Ishikawa (cell line): ENCODE data around the gene THEM4.

ENCODE experiments used
- CEBPB ChIP-seq: IDR thresholded peaks from 2 replicates; pipeline ENCODE4 v1.6.1; 2012
- CREB1 ChIP-seq: IDR thresholded peaks from 2 replicates; pipeline ENCODE4 v1.6.1; 2012; ENCODE audit warnings: low read depth
- EGR1 ChIP-seq: IDR thresholded peaks from 2 replicates; pipeline ENCODE4 v1.6.1; 2012
- EP300 ChIP-seq: IDR thresholded peaks from 2 replicates; pipeline ENCODE4 v1.6.1; 2012; ENCODE audit warnings: borderline replicate concordance
- FOXM1 ChIP-seq: IDR thresholded peaks from 2 replicates; pipeline ENCODE4 v1.6.1; 2012; ENCODE audit warnings: low read depth, borderline replicate concordance
- NFIC ChIP-seq: IDR thresholded peaks from 2 replicates; pipeline ENCODE4 v1.6.1; 2012
- RAD21 ChIP-seq: IDR thresholded peaks from 2 replicates; pipeline ENCODE4 v1.6.1; 2012; ENCODE audit warnings: low read depth
- TAF1 ChIP-seq: IDR thresholded peaks from 2 replicates; pipeline ENCODE4 v1.6.1; 2012; ENCODE audit warnings: low read depth, mild to moderate bottlenecking
- TCF12 ChIP-seq: IDR thresholded peaks from 2 replicates; pipeline ENCODE4 v1.6.1; 2012; ENCODE audit warnings: low read depth
- TEAD4 ChIP-seq: IDR thresholded peaks from 2 replicates; pipeline ENCODE4 v1.6.1; 2012
- YY1 ChIP-seq: IDR thresholded peaks from 2 replicates; pipeline ENCODE4 v1.6.1; 2012; ENCODE audit warnings: low read depth
- ZBTB7A ChIP-seq: IDR thresholded peaks from 2 replicates; pipeline ENCODE4 v1.6.1; 2012; ENCODE audit warnings: low read depth
- TF ChIP-seq, protein P1 (sequence below): IDR thresholded peaks from 2 replicates; pipeline ENCODE4 v1.6.1; 2012
- TF ChIP-seq, protein P2 (sequence below): IDR thresholded peaks from 2 replicates; pipeline ENCODE4 v1.6.1; 2012; ENCODE audit warnings: low read depth, mild to moderate bottlenecking
- TF ChIP-seq, protein P3 (sequence below): IDR thresholded peaks from 2 replicates; pipeline ENCODE4 v1.6.1; 2012

THEM4 gene

DNA sequence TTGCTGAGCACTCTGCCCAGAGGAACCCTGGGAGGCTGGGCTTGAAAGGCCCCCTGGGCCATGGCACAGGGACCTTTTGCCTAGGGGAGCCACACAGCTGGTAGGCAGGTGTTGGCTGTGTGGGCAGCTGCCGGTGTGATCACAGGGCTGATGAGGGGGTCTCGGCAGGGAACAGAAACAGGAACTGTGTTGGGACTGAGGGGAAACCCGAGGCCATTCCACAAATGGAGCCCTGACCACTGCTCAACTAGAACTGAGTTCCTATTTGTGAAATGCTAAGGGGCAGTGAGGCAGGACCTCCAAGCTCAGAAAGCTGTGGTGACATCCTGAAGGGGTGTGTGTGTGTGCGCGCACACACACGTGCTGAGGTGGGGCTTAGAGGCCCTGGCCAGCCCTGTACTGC, 49.4 kb downstream of the THEM4 start:
- no peak for TF ChIP-seq EGR1
- TF ChIP-seq, protein P1, sequence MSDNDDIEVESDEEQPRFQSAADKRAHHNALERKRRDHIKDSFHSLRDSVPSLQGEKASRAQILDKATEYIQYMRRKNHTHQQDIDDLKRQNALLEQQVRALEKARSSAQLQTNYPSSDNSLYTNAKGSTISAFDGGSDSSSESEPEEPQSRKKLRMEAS = no peak
- TF ChIP-seq YY1 = no peak
- TF ChIP-seq EP300 = no peak
- TF ChIP-seq RAD21 = no peak
- TF ChIP-seq TAF1 = no peak
- TF ChIP-seq FOXM1 = no peak
- TF ChIP-seq TEAD4 = no peak
- no peak for TF ChIP-seq ZBTB7A
- TF ChIP-seq CEBPB = no peak
- TF ChIP-seq, protein P2, sequence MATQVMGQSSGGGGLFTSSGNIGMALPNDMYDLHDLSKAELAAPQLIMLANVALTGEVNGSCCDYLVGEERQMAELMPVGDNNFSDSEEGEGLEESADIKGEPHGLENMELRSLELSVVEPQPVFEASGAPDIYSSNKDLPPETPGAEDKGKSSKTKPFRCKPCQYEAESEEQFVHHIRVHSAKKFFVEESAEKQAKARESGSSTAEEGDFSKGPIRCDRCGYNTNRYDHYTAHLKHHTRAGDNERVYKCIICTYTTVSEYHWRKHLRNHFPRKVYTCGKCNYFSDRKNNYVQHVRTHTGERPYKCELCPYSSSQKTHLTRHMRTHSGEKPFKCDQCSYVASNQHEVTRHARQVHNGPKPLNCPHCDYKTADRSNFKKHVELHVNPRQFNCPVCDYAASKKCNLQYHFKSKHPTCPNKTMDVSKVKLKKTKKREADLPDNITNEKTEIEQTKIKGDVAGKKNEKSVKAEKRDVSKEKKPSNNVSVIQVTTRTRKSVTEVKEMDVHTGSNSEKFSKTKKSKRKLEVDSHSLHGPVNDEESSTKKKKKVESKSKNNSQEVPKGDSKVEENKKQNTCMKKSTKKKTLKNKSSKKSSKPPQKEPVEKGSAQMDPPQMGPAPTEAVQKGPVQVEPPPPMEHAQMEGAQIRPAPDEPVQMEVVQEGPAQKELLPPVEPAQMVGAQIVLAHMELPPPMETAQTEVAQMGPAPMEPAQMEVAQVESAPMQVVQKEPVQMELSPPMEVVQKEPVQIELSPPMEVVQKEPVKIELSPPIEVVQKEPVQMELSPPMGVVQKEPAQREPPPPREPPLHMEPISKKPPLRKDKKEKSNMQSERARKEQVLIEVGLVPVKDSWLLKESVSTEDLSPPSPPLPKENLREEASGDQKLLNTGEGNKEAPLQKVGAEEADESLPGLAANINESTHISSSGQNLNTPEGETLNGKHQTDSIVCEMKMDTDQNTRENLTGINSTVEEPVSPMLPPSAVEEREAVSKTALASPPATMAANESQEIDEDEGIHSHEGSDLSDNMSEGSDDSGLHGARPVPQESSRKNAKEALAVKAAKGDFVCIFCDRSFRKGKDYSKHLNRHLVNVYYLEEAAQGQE = no peak
- no peak for TF ChIP-seq NFIC
- TF ChIP-seq CREB1 = no peak
- no peak for TF ChIP-seq TCF12
- TF ChIP-seq, protein P3, sequence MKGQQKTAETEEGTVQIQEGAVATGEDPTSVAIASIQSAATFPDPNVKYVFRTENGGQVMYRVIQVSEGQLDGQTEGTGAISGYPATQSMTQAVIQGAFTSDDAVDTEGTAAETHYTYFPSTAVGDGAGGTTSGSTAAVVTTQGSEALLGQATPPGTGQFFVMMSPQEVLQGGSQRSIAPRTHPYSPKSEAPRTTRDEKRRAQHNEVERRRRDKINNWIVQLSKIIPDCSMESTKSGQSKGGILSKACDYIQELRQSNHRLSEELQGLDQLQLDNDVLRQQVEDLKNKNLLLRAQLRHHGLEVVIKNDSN = no peak

DNA sequence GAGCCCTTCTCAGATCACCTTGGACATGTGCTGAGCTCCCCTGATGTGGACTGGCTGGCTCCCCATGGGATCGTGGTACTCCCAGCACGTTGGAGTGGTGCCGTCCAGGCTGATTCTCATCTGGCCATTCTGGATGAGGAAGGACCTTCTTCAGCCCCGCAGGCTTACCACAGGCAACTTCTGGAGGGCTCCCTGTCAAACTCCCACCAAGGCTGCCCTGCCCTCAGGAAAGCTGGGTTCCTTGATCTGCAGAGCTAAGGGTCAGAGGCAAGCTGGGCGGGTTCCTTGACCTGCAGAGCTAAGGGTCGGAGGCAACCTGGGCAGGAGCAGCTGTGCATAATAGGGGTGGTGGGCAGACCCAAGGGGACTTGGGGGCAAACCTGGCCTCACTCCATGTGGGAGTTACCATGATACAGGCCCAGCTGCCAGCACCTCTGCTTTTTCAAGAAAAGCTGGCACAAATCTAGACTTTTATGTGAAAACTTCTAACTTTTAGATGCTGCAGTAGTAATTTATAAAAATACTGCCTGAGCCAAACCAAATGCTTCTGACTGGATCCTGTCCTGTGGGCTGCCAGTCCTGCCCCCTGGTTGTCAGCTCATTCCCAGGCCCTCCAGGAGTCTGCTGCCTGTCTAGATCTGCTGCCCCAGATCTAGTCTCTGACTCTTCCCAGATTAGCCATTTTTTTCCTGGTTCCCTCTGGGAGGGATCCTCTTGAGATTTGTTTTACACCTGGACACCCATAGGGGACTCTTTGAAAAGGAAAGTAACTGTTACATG, 50.2 kb downstream of the THEM4 start:
- TF ChIP-seq EP300 (no peak), ZBTB7A (no peak), TCF12 (no peak), CEBPB (no peak), YY1 (no peak), EGR1 (no peak), CREB1 (no peak), TEAD4 (no peak), RAD21 (no peak), FOXM1 (no peak)
- TF ChIP-seq, protein P2 = no peak
- TF ChIP-seq, protein P3 = no peak
- TF ChIP-seq, protein P1 = no peak

DNA sequence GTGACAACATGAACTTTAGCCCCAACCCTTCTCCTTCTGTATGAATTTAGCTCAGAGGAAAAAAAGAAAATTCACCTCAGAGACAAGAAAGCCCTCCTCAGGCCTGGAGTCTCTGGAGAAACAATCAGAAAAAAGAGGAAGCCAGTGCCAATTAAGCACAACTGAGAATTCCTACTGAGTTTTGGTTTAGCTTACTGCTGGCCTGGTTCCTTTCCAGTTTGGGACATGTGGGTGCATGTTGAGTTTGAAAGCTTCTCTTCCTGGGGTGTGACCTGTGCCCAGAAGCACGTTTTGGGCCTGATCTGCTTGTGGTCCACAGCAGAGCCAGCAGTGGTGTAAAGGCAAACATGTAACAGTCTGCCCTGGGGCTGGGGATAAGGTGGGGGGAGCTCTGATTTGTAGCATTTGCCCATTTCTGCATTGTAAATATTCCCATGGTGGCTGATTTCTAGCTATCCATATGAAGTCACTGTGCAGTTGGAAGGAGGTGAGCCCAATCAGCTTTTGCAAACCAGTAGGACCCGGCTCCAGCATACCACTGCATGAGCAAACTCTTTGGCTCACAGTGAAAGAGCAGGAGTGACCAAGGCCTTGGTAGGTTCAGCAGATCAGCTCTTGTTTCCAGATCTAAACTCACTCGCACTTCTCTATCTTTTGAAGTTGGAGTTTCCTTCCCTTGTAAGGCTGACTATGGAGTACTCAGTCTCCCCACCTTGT, 51.1 kb downstream of the THEM4 start:
- TF ChIP-seq TAF1 = no peak

DNA sequence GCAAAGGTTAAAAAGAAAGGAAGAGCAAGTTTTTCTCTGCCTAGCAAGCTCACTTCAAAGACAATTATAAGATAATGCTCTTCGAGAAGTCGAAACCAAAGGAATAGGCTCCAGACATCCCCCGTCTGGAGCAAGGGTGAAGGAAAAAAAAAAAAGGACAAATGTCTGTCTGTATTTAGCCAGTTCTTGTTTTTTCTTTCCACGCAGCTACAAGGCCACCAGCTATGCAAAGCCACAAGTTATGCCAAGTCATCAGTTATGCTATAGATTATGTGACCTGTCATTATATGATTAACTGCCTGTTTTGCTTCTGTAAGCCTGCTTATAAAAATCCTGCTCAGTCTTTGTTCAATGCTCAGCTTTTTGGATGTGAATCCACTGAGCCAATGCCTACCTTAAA, 53.4 kb downstream of the THEM4 start:
- TF ChIP-seq TCF12 (no peak), TAF1 (no peak), RAD21 (no peak), ZBTB7A (no peak), NFIC (no peak), EP300 (no peak), FOXM1 (no peak), CEBPB (no peak), EGR1 (no peak), TEAD4 (no peak), CREB1 (no peak)
- TF ChIP-seq, protein P3 = no peak
- TF ChIP-seq, protein P1 = no peak
- TF ChIP-seq, protein P2 = no peak
